ENCODE measurements around the gene CERS6.

DNA sequence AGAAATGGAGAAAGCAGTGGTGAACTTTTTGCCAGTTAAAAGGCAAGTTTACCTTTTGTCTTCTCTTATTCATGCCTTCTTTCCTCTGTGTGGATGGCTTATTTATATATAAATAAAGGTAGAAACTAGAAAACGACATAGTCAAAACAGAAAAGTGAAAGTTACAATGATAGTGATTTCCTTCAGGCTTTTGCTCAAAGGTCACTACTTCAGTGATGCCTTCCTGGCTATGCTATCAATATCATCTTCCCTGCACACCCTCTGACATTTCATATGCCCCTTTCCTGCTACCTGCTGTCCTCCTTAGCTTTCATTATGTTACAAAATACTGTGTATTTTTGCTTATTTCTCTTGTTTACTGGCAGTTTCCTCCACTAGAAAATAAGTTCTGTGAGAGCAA, 214.4 kb downstream of the CERS6 start:
- TF ChIP-seq CTCF (conservative IDR thresholded peaks at IDR 0.05 in 1 of 2, IDR thresholded peaks at IDR 0.05 in 1 of 2; ENCODE audit: extremely low read depth in 1 of 2, insufficient read depth in 1 of 2, low read depth in 1 of 2, low read length in 2 of 2) = no peak
- TF ChIP-seq EZH2 (IDR thresholded peaks at IDR 0.05; ENCODE audit: borderline replicate concordance, low read length) = no peak

Measured in mammary epithelial cell (primary cell).